ENCODE results near the gene FOXL1. TPM values are rescaled to one million over a fixed set of nuclear protein-coding genes. Genes with fewer than 3 reads are reported as not detected.

FOXL1 gene
- total RNA-seq, 4 donors from 2014 or later: 0.45 to 1.9 (median 1.1) TPM

DNA sequence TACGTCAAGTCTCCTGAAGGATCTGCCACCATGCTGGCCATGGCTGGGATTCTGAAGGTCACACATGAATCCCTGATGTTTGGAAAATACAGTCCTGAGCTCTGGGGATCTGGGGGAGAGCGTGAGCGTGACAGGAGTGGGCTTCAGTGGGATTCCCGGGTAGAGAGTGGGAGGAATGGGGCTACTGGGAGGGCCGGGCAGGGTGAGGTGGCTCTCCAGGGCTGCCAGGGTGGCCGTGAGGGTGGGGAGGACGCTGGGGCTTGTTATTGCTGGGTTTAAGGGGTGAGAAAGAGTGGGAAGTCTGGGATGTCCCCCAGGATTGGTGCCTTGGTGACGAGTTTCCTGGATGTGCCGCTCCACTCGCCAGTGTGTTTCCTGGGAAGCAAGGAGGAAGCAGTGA is 31.3 kb downstream of the FOXL1 start:
- Histone ChIP-seq H3K4me3 (replicated peaks in 1 of 3) (no peak overlapping the region), H3K4me1 (no peaks in the 10 kb centered on the region), H3K36me3 (no peaks in the 10 kb centered on the region), H3K9me3 (no peaks in the 10 kb centered on the region), H3K27ac (no peak overlapping the region), H3K27me3 (no peaks in the 10 kb centered on the region)
- intact Hi-C loops (cut with DNase I): no loop called here
- TF ChIP-seq, protein P1, sequence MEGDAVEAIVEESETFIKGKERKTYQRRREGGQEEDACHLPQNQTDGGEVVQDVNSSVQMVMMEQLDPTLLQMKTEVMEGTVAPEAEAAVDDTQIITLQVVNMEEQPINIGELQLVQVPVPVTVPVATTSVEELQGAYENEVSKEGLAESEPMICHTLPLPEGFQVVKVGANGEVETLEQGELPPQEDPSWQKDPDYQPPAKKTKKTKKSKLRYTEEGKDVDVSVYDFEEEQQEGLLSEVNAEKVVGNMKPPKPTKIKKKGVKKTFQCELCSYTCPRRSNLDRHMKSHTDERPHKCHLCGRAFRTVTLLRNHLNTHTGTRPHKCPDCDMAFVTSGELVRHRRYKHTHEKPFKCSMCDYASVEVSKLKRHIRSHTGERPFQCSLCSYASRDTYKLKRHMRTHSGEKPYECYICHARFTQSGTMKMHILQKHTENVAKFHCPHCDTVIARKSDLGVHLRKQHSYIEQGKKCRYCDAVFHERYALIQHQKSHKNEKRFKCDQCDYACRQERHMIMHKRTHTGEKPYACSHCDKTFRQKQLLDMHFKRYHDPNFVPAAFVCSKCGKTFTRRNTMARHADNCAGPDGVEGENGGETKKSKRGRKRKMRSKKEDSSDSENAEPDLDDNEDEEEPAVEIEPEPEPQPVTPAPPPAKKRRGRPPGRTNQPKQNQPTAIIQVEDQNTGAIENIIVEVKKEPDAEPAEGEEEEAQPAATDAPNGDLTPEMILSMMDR (IDR thresholded peaks at IDR 0.05): no peak
- no peak for TF ChIP-seq POLR2A (IDR thresholded peaks at IDR 0.05)
- WGBS, 2 donors: 81 to 82% methylated on average over 10 of the region's 10 CpGs
- DNase-seq: no peak

DNA sequence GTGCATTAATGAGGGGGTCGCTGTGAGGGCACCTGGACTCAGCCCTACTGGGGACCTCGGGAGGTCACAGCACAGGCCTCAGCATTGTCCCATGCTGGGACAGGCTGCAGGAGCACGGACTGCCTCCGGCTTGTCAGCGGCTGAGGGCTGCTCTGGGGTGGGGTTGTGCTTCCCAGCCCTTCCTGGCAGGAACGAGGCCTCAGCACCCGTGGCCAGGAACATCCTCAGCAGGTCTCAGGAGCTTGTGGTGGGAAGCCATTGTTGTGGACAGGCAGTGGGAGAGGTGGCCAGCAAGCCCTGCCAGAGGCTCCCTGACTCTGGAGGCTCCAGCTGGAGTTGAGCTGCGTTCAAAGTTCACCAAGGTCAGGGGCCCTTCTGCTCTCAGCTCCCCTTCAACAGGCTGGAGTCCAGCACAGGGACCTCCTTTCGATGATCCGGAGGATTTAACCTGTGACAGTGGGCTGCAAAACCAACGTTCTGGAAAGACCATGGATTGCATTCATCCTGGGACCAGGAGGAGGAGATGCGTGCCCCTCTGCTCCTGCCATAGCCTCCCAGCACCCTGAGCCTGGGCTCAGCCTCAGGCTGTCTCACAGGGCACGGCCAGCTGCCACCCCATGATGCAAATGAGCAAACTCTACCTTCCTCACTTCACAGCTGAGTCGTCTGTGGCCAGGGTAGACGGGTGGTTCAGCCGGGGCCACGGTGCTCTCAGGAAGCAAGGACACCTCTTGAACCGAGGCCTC is 32.6 kb downstream of the FOXL1 start:
- no peak for TF ChIP-seq POLR2A (IDR thresholded peaks at IDR 0.05)
- TF ChIP-seq, protein P1 (IDR thresholded peaks at IDR 0.05): no peak
- H3K36me3 ChIP-seq: no peaks in the 10 kb centered on the region
- no peak overlapping the region for H3K4me3 ChIP-seq (replicated peaks in 1 of 3)
- 58 to 66% methylated on average over 11 to 13 of the region's 18 CpGs for WGBS, 2 donors
- H3K9me3 ChIP-seq: no peaks in the 10 kb centered on the region
- DNase-seq: no peak
- no peaks in the 10 kb centered on the region for H3K4me1 ChIP-seq
- H3K27ac ChIP-seq: no peak overlapping the region
- intact Hi-C loops (cut with DNase I): no loop called here
- no peaks in the 10 kb centered on the region for H3K27me3 ChIP-seq

DNA sequence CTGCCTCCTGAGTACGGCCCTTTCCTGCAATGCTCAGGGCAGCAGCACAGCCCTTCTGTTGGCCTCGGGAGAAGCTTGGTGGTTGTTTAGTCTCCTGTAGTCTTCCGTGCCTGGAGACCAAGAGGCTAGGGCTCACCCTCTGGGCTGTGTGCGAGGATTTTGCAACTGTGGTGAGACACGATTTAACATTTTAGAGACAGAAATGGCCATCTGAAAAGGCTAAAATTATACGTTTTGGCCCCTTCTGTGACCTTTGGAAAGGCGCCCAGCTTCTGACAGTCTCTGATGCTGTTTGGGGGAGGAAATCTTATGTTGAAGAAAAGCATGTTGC is 33.1 kb downstream of the FOXL1 start:
- H3K4me3 ChIP-seq (replicated peaks in 1 of 3): no peak overlapping the region
- DNase-seq: no peak
- no peaks in the 10 kb centered on the region for H3K4me1 ChIP-seq
- intact Hi-C loops (cut with DNase I): no loop called here
- no peaks in the 10 kb centered on the region for H3K36me3 ChIP-seq
- H3K27me3 ChIP-seq: no peaks in the 10 kb centered on the region
- no peak for TF ChIP-seq POLR2A (IDR thresholded peaks at IDR 0.05)
- TF ChIP-seq, protein P1 (IDR thresholded peaks at IDR 0.05): no peak
- no peaks in the 10 kb centered on the region for H3K9me3 ChIP-seq
- WGBS, 2 donors: 65 to 74% methylated on average over 5 to 6 of the region's 7 CpGs
- no peak overlapping the region for H3K27ac ChIP-seq

DNA sequence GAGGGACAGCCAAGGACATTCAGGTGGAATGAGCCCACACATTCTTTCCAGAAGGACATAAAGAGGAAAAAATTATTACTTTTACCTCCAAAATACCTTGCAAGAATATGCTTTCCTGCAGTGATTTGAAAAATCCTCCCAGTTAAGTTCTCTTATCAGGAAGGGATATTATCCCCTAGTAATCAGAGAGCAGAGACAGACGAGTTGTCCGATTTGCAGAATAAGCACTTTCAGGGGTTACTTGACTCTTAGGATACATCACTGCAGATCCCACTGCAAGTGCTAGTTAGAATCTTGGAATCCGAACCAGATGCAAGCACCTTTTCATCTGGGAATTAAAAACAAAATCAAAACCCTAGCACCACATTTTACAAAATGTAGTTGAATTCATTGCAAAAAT is 33.6 kb downstream of the FOXL1 start:
- DNase-seq: no peak
- no peaks in the 10 kb centered on the region for H3K27me3 ChIP-seq
- intact Hi-C loops (cut with DNase I): no loop called here
- TF ChIP-seq POLR2A (IDR thresholded peaks at IDR 0.05): no peak
- TF ChIP-seq, protein P1 (IDR thresholded peaks at IDR 0.05): no peak
- no peaks in the 10 kb centered on the region for H3K4me1 ChIP-seq
- WGBS, 2 donors: 72 to 80% methylated on average over 3 of the region's 3 CpGs
- H3K27ac ChIP-seq: no peak overlapping the region
- no peak overlapping the region for H3K4me3 ChIP-seq (replicated peaks in 1 of 3)
- H3K36me3 ChIP-seq: no peaks in the 10 kb centered on the region
- no peaks in the 10 kb centered on the region for H3K9me3 ChIP-seq

DNA sequence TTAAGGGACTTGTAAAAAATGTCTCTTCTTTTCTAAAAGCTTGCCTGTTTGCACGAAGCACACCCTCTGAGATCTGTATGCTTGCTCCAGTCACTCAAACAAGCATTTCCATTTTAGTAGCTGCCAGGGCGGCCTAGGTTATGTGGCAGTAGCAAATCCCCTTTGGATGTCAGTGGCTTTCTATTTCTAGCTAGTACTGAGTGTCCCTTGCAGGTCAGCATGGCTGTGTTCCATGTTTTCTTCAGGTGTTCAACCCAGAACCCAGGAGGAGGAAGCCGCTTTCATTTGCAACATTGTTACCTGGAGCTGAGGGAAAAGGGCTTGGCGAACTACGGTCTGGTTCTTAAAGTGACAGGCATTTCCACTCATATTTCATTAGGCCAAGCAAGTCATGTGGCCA is 36.4 kb downstream of the FOXL1 start:
- DNase-seq: no peak
- H3K4me1 ChIP-seq: no peaks in the 10 kb centered on the region
- no peaks in the 10 kb centered on the region for H3K27me3 ChIP-seq
- no peak overlapping the region for H3K27ac ChIP-seq
- H3K4me3 ChIP-seq (replicated peaks in 1 of 3): no peak overlapping the region
- intact Hi-C loops (cut with DNase I): no loop called here
- no peaks in the 10 kb centered on the region for H3K36me3 ChIP-seq
- 43 to 54% methylated on average over 5 of the region's 5 CpGs for WGBS, 2 donors
- no peak for TF ChIP-seq POLR2A (IDR thresholded peaks at IDR 0.05)
- TF ChIP-seq, protein P1 (IDR thresholded peaks at IDR 0.05): no peak
- H3K9me3 ChIP-seq: no peaks in the 10 kb centered on the region
